Left hindlimb (tissue), 1 donor: Measurements from ENCODE around the gene TMEFF2.

Experiments
- DNase-seq: peaks from one replicate; pipeline ENCODE4 v3.0.0-alpha.2; 2018

Gene TMEFF2

DNA sequence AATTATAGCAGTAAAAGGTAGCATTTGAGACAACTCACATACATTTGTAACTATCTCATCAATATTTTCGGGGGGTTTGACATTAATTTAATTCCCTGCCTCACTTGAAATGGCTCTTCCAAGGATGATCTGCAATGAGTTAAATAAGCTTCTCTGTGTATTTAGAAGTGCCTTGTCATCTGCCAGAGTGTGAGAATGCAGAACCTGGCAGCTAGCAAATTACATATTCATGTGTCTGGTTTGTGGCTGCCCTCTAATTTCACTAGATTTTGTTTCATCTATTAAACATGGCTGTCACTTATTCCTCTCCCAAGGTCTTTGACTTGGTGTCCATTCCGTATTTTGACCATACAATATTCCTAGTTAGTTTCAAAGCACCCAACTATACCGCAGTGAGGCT is 189.5 kb downstream of the TMEFF2 start:
- no peak for DNase-seq

DNA sequence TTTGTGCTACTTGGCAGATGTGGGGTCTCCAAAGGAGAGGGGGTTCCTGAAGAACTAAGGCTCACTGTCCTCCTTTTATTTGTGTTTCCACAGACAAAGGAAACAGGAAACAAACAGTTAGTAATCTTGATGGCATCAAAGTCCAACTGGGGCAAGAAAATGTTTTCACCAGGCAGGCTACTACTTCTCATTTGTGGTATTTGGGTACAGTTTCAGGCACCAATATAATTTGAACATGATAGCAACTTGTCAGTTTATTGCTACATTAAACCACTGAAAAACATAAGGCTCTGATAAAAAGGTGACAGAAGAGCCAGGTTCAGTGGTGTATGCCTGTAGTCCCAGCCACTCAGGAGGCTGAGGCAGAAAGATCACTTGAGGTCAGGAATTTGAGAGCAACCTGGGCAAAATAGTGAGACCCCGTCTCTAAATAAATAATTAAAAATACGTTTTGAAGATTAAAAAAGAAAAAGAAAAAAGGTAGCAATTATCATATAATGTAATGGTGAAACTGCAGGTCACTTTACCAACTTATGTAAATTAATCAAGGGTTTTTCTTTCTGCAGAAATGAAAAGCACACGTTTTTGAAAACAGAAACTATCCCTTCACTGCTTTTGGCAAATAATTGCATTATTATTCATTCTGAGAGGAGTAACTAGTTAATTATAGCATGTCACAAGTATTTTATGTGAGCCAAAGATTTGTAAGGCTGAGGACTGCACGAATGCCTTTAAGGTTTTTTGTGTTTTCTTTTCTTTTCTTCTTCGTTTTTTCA is 190.4 kb downstream of the TMEFF2 start:
- DNase-seq = no peak

DNA sequence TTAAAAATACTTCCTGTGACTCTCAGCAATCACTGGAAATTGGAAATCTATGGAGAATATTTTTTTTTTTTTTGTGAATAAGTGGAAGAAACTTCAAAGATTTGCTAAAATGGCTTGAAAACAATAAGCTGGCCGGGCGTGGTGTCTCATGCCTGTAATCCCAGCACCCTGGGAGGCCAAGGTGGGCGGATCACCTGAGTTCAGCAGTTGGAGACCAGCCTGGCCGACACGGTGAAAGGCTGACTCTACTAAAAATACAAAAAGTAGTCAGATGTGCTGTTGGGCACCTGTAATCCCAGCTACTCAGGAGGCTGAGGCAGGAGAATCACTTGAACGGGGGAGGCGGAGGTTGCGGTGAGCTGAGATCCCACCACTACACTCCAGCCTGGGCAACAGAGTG is 192.3 kb downstream of the TMEFF2 start:
- DNase-seq = no peak

DNA sequence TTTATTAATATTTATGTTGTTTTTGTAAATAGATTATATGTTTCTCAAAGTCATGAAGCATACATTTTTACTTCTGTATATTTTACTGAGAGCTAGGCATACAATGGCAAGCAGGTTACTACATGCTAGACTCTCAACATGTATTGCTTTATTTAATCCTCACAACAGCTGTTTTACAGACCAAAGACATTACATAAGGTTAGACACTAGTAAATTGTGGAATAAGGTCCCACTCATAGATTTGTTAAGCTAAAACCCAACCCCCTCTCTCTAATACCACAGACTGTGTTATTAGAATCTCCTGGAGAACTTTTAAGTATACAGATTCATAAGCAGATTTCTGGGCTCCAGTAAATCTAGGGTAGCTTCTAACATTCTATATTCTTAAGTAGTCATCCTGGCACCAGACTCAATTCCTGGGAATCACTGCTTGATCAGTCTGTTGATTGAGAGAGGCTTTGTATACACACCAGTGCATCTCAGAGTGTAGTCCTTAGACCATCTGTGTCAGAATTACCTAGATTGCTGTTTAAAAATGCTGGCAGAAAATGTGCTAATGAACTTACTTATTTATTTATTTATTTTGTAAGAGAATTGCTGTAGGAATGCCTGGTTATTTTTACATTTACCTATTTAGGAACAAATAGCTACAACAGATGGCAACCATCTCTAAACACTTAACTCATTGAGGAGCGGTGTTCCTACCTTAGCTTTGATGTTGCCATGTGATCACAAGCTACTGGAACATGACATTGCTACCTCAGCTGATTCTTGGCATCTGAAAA is 194.3 kb downstream of the TMEFF2 start:
- no peak for DNase-seq

DNA sequence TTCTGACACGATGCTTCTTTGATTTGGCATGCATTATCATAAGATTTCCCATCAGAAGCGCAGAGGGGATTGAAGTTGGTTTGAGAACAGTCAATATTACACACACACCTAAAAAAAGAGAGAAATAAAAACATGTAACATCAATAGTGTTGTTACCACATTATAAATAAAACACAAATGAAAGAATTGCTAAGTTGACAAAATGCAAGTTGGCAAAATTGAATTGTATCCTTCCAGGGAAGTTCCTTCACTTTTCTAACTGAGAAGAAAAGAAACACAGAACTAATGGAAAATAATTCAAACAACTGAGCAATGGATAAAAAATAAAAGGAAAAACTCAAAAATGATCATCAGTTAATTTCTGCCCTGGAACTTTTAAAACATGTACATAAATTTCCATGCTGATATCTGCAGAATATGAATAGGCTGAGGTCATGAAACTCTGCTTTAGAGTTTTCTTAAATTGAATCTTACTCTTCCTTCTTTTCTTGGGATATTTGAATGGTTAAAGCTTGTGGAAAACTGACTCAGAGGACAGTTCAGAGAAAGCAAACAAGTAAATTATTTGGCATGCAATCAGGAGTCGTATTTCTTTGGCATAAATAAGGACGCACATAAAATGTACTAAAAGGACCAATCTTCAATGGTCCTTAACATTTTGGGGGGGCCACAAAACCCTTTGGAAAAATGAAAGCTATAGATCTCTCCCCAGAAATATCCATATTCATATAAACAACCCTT is 195.5 kb downstream of the TMEFF2 start:
- no peak for DNase-seq

DNA sequence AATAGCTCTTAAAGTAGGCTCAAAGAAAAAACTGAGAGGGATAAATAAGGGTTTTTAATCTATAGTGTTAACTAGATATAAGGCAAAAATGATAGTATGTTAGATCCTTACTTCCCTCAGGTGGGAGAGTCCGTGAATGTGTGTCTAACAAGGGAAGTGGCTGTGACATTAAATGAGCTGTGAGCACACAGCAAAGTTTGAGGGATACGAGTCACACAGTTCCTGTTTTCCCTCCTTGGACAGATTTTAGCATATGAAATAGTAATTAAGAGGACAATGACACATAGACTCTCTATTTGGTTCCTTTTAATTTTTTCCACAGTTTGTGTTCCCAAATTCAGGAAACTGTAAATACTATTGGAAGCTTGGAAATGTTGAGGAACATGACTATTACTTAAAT is 199.4 kb downstream of the TMEFF2 start:
- no peak for DNase-seq

DNA sequence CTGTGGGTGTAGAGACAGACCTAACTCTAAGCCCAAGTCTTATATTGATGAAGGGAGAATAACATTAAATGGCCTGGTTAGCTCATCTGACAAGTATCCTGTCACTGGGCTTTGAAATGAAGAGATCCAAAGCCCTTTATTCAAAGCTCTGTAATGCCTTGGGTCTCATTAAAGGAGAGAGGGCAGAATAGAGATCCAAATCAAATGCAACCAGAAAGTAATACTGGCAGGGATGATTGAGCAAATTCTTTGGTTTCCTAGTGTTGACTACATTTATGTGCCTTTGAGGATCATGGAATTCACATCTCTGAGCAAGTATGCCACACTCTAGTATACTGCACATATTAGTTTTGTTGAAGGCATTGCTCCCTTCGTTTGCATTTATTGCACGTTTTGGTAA is 200.0 kb downstream of the TMEFF2 start:
- no peak for DNase-seq

DNA sequence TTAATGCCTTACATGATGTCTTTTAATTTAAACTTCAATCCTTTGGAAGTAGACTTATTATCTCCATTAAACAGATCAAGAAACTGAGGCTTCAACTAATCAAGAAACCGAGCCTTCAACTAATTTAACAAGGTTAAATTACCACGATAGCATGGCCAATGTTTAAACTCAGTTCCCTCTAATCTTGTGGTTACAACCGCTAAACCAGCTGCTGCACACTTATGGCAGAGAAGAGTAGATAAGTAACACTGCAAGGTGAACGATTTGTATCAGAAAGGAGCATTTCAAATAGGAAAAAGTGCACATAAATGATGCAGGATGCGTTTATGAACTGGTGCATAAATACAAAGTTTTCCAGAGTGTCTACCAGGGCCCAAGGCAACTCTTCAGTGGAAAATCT is 203.3 kb downstream of the TMEFF2 start:
- DNase-seq = no peak

DNA sequence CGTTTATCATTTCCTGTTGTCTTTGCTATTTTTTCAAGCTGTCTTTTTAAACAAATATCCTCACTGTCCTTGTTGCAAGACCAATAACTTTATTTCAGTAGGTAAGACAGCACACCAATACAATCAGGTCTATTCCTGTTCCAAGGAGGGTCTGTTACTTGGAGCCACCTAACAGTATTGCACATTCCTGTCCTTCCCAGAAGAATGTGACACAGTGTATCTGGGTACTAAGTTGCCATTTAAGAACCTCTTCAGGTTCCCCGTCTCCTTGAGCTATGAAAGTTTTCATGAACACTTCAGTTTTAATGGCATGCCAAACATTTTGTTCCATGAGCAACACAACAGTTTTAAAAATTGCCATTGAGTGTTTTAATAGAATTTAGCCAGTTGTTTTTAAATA is 209.0 kb downstream of the TMEFF2 start:
- no peak for DNase-seq

DNA sequence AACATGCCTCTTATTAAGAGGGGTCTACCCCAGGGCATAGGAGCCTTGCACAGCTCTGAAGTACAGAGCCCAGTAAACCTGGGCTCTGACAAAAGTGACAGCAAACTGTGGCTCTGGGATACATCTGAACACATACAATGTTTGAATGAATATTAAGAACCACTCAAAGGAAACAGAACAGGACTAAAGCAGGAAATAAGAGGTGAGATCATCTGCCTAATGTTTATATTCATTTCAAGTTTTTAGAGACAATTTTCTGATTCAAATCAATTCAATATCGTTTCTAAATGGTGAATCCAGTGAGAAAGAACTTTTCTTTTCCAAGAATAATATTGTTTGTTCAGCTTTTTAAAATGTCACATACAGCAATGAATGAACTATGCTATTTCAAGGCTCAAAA is 211.1 kb downstream of the TMEFF2 start:
- no peak for DNase-seq

DNA sequence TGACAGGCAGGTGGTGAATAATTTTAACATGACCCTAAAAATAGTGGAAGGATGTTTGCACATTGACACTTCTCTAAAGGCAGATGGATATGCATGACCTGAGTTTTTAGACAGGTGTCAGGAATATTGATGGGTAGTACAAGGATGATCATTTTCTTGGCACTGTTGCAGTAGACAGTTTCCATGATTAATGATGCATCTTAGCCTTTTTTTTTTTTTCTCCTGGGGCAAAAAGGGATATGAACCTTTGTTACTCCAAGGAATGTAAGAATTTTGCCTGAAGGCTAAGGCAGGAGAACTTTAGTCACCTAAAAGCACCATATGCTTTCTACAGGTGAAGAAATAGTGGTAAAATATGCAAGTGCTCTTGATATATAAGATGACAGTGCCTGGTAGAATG is 211.5 kb downstream of the TMEFF2 start:
- no peak for DNase-seq

DNA sequence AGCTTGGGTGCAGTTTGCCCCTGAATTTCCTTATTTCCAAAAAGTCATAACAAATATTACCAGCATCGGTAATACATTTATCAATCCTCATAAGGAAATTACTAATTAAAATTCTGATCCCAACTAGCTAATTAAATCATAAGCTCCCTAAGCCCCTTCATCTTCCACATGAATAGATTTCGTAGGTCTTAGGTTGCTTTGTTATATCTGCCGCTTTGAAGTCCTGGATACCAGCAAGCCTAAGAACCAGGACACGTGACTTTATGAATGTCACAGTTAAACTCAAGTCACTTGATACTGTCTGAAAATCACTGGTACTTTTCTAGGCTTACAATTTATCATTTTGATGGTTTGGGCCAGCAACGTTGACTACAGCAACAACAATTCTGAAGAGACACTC is 213.0 kb downstream of the TMEFF2 start:
- DNase-seq = no peak

DNA sequence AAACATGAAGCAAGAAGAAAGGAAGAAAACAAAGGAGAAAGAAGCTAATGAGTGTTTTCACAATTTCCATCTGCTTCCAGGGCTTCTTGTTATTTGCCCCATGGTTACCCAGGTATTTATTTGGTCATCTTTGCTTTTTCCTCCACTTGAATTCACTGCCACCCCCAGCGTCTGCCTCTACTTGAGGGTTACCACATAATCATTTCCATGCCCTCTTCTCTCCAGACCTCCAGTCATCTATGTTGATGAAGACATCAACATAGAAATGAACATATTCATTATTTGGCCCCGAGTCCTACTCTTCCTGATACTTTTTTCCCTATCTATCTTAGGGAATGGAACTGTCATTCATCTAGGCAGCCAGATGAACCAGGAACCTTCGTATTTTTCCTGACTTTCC is 214.2 kb downstream of the TMEFF2 start:
- DNase-seq = no peak

DNA sequence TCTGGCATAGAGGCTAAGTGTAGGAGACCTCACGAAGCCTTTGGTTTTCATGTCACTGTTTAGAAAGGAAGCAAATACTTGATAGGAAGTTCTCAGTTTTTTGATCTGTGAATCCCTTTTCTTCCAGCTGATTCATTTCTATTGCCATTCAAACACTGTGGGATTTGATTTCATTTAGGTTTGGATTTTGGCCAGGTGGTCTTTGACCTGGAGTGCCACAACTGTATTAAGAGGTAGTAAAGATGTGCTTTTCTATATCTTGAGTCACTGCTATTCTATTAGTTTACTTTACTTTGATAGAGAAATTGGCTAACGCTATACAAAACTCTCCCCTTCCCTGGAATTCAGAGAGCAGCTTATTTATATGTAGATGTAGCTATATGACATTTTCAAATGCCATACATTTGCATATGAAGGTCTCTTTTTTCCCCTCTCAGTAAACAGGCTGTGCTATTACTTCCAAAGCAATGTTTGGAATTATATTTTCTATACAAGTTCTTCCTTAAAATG is 215.5 kb downstream of the TMEFF2 start:
- DNase-seq = no peak

DNA sequence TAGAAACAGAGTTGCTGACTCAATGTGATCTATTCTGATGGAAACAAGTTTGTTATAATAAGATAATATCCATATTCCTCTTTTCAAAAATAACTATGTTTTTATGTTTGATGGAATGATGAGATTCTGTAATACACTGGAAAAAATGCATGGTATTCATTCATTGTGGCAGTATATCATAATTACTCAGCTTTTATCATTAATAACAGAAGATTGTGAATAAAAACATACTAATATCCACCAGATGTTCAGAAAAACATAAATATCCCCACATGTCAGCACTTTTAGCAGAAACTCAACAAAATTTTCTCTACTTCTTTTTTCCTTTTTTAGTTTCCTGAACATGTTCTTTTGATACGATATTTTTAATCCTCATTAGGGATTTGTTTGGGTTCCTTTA is 217.0 kb downstream of the TMEFF2 start:
- no peak for DNase-seq

DNA sequence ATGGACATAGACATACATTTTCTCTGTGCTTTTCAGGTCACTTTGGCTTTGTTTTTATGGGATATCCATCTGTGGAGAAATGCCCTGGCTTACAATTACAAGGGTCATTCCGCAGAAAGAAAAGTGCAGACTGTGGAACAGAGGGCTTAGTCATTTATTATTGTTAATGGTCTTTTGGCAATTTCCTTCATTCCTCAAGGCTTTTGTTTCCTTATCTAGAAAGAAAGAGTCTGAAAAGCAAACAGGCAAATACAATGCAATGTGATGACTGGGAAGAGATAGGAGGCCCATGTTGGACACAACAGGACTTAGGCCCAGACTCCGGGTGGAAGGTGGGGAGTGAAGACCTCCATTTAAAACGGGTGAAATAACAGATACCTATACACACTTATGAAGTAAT is 218.3 kb downstream of the TMEFF2 start:
- DNase-seq = no peak

DNA sequence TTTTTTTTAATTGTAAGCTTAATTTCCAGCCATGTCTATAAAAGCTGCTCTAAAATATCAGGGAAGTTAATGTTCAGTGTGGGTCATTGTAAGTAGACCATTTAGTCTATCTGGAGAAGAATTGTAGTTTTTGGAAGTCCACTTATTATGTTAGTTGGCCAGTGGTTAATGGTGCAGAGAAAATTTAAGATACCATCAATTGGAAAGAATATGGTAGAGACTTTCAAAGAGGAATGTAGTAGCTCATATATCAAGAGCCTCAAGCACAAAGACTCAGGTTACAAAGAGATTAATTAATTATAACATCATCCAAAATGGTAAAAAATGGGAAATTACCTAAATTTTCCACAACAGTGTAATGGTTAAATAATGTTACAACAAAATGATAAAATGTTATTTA is 220.1 kb downstream of the TMEFF2 start:
- DNase-seq = no peak

DNA sequence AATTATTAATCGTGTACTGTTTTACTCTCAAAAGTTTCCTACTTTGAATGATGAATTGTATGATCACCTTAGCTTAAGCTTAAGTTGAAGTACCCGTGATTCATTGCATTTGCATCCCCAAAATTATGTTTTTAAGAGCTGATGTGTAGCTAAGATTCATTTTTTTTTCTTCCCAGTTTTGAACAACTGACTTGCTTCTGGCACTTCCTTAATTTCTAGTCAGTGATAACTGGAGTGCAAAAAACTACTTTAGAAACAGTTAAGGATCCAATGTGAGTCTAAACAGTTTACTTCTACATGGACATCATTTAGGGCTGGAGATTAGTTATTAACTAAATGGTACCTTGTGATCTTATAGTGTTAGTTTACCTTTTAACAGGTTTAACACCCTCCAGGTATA is 223.9 kb downstream of the TMEFF2 start:
- no peak for DNase-seq

DNA sequence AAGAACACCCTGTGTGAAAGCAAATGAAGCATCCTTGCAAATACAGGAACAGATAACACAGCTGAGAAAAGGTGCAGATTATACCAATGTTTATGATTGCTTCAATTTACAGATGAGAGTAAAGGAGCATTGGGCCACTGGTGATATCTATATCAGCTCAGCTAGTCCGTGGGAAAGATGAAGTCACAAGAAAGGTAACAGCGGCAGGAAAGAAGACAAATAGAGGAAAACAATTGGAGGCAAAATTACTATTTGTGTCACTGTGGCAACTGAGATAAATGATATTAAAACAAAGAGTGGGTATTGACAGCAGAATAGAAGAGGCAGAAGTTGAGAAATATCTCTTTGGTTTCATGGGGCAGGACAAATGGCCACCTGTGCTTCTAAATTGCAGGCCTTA is 226.6 kb downstream of the TMEFF2 start:
- no peak for DNase-seq

DNA sequence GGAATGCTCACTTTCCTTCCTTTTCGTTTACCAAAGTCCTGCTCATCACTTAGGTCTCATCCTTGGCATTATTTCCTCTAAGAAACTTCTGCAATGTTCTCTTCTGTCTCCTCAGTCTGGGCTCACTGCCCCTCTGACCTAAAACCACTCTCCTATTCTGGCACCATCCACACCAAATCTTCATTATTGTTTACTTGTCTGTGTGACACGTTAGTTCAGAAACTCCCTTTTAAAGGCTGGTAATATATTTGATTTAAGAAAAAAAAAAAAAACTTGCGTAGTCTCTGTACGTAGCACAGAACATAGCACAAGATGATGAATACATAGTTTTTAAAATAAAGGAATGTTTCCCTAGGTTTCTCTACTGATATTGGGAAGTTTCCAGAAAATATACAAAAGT is 229.0 kb downstream of the TMEFF2 start:
- DNase-seq = no peak

DNA sequence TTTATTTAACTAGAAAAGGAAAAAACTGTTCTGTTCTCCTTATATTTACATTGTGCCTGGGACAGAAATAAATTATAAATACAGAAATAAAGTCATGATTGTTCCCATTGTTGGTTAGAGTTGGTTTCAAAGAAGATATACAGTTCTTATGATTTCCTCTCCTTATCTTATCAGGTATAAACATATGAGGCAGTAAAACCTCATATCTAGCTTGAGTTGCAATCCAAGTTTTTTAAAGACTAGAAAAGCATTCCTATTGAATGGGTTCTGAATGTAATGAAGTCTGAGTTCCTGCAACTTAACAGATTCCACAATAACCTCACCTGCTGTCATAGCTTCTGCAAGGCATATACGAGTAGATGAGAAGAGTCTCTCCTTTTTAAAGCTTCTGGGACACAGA is 233.2 kb downstream of the TMEFF2 start:
- DNase-seq = no peak

DNA sequence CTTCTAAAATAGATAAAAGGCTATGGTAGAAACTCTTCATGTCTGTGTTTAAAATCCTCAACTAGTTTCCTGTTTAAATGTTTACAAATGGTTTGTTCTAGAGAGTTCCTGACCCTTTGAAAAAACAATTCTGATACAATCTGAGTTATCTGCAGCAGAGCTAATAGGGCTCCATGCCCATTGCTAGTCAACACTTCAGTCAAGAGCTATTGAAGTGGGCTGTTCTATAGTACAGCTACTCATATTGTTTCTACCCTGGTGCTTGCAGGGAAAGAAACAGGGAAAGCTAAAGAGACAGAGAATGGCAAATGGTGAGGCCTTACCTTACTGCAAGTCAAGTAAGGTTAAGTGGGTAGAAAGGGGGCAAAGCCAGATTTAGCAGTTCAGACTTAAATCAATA is 235.5 kb downstream of the TMEFF2 start:
- no peak for DNase-seq

DNA sequence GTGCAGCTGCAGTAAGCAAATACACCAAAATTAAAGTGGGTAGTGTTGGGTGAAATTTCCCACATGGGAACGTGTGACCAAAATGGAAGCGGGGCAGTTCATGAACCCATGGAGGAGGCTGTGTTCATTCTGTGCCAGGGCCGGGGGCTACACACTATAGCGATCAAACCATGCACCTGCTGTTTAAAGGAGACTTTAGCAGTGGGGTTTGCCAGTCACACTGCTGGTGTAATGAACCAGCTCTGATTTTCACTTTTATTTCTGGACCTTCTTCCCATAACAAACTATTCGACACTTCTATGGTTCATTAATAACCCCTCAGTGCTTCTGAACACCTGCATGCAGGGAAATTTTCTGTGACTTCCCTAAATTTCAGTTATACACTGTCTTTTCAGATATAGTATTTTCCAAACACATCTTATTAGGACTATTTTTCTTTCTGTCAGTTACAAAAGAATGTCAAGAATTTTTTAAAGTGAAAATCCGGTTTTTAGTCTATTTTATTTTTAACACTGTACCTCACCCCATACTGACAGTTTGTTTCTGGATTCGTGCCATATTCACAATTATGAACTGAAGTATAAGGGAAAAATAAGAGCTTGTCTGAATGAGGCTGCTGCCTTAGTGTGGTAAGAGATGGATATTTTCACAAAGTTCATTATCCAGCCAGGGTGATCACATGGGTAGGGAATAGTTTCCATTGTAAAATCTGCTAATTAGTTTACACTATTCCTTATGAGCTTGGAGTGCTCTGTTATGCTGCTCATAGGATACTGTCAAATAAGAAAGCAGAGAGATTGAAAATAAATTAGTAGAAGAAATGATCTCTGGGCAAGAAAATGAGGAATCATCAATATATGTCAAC is 236.5 kb downstream of the TMEFF2 start:
- no peak for DNase-seq
